ENCODE results near the gene SLC25A26.
"Not testable (repeated sequence)": the region's sequence is repeated elsewhere in the genome, so short reads cannot be mapped to it uniquely, and the experiment has no call there.

Gene SLC25A26

DNA sequence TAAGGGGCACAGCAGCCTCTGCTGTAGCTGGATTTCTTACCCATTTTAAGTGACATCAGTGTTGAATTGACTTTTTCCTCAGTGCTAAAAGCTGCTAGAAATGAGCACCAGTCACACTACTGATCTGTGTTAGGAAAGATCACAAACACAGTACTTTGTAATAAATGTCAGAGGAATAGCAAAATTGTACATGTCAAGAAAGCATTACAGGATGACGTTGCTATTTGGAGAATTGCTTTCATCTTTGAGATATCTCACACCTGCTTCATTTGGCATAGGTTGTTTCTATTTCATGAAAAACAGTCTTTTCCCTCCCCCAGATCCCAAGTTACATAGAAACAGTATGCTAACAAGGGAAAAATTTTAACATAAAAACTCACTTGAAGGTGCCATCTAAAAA, 77.8 kb downstream of the SLC25A26 start:
- Histone ChIP-seq H3K9ac (ENCODE audit: low read length) (no peak overlapping the region), H3K27me3 (replicated peaks; ENCODE audit: control insufficient read depth, insufficient read depth, low read length) (no peaks in the 10 kb centered on the region), H3K4me3 (ENCODE audit: low read length) (no peak overlapping the region), H3K4me1 (ENCODE audit: control insufficient read depth, insufficient read depth, low read length) (peaks cover 22% of the 10 kb centered on the region), H3K36me3 (ENCODE audit: control insufficient read depth, insufficient read depth, low read length, severe bottlenecking) (no peaks in the 10 kb centered on the region), H3K9me3 (ENCODE audit: control insufficient read depth, low read length) (no peaks in the 10 kb centered on the region)
- no peak for DNase-seq (ENCODE audit: low read depth)

DNA sequence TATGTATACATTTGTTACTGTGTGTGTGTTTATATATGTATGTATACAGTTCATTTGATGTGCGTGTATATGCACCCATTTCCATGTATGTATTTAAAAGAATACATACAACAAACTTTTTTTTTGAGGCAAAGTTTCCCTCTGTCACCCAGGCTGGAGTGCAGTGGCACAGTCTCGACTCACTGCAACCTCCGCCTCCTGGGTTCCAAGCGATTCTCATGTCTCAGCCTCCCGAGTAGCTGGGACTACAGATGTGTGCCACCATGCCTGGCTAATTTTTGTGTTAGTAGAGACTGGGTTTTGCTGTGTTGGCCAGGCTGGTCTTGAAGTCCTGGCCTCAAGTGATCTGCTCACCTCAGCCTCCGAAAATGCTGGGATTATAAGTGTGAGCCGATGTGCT, 78.3 kb downstream of the SLC25A26 start:
- H3K27me3 ChIP-seq (replicated peaks; ENCODE audit: control insufficient read depth, insufficient read depth, low read length); H3K9me3 ChIP-seq (ENCODE audit: control insufficient read depth, low read length); H3K9ac ChIP-seq (ENCODE audit: low read length); H3K4me3 ChIP-seq (ENCODE audit: low read length); H3K36me3 ChIP-seq (ENCODE audit: control insufficient read depth, insufficient read depth, low read length, severe bottlenecking); DNase-seq (ENCODE audit: low read depth): not testable (repeated sequence)
- H3K4me1 ChIP-seq (ENCODE audit: control insufficient read depth, insufficient read depth, low read length) = peaks cover 22% of the 10 kb centered on the region

DNA sequence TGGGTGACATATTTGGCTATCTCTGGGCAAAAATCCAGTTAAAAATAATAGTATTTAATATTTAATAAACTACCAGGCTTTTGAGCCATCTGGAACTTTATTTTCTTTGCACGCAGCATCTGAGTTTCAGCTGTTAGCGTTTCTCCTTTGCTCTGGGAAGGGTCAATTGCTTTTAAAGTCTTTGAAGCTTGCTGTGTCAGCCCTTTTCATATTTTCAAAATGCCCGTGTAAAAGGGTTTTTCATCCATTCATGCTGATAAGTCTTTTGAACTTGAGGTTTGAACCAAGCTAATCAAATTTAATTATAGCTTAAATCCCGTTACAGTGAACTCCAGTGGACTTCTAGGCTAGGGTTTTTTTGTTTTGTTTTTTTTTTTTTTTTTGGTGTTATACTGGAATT, 79.1 kb downstream of the SLC25A26 start:
- DNase-seq (ENCODE audit: low read depth) = no peak
- H3K4me1 ChIP-seq (ENCODE audit: control insufficient read depth, insufficient read depth, low read length) = peaks cover 22% of the 10 kb centered on the region
- no peak overlapping the region for H3K4me3 ChIP-seq (ENCODE audit: low read length)
- no peaks in the 10 kb centered on the region for H3K27me3 ChIP-seq (replicated peaks; ENCODE audit: control insufficient read depth, insufficient read depth, low read length)
- no peaks in the 10 kb centered on the region for H3K9me3 ChIP-seq (ENCODE audit: control insufficient read depth, low read length)
- no peak overlapping the region for H3K9ac ChIP-seq (ENCODE audit: low read length)
- H3K36me3 ChIP-seq (ENCODE audit: control insufficient read depth, insufficient read depth, low read length, severe bottlenecking) = no peaks in the 10 kb centered on the region

DNA sequence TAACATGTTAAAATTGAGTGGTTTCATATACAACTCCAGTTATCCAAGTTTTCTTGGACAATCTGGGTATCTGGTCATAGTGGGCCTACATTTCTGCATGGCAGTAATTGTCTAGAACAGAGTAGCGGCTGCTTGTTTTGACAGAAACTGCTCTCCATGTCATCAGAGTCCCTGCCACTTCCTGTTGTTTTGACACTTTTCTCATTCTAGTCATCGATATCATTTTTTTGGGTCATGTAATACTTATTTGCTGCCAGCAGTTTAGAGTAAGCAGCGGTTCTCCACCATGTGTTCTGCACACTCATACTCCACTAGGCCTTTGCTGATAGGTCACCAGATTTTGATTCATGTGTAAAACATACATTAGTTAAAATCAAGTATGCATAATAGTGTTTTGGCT, 81.5 kb downstream of the SLC25A26 start:
- DNase-seq (ENCODE audit: low read depth) = no peak
- peaks cover 15% of the 10 kb centered on the region for H3K4me1 ChIP-seq (ENCODE audit: control insufficient read depth, insufficient read depth, low read length)
- H3K9ac ChIP-seq (ENCODE audit: low read length) = no peak overlapping the region
- no peaks in the 10 kb centered on the region for H3K36me3 ChIP-seq (ENCODE audit: control insufficient read depth, insufficient read depth, low read length, severe bottlenecking)
- H3K4me3 ChIP-seq (ENCODE audit: low read length) = no peak overlapping the region
- H3K27me3 ChIP-seq (replicated peaks; ENCODE audit: control insufficient read depth, insufficient read depth, low read length) = no peaks in the 10 kb centered on the region
- no peaks in the 10 kb centered on the region for H3K9me3 ChIP-seq (ENCODE audit: control insufficient read depth, low read length)

DNA sequence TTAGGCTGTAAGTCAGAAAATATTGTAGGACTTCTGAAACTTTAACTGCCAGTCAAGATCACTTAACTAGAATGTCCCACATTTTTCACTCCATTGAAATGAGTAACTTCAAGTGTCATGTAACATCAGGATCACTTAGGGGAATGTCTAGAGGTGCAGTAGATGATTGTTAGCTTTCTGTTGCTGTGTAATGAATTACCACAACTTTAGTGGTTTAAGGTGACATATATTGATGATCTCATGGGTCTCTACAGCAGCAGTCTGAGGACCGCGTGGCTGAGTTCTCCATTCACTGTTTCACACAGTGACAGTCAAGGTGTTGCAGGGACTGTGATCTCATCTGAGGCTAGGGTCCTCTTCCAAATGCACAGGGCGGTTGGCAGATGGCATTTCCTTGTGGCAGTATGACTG, 82.7 kb downstream of the SLC25A26 start:
- Histone ChIP-seq H3K4me1 (ENCODE audit: control insufficient read depth, insufficient read depth, low read length) (peaks cover 3% of the 10 kb centered on the region), H3K9ac (ENCODE audit: low read length) (no peak overlapping the region), H3K36me3 (ENCODE audit: control insufficient read depth, insufficient read depth, low read length, severe bottlenecking) (no peaks in the 10 kb centered on the region), H3K9me3 (ENCODE audit: control insufficient read depth, low read length) (no peaks in the 10 kb centered on the region), H3K4me3 (ENCODE audit: low read length) (no peak overlapping the region), H3K27me3 (replicated peaks; ENCODE audit: control insufficient read depth, insufficient read depth, low read length) (no peaks in the 10 kb centered on the region)
- DNase-seq (ENCODE audit: low read depth) = no peak

DNA sequence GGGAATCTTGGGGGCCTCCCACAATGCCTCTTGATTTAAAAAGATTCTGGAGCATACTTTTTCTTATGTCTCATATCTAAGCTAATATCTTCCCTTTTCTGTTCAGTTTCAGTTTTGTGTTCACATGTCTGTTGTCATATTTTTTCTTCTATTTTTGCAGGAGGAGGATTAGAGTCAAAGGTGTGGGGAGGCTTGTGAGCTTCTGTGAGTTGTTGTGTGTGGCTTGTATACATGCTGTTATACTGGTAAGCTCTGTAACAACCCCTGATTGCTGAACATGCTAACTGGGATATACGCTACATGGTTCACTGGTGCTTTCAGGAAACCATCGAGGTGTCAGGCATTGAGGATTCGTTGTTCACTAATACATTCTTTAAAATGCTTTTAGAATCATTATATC, 83.5 kb downstream of the SLC25A26 start:
- no peaks in the 10 kb centered on the region for H3K9me3 ChIP-seq (ENCODE audit: control insufficient read depth, low read length)
- H3K4me3 ChIP-seq (ENCODE audit: low read length) = no peak overlapping the region
- no peaks in the 10 kb centered on the region for H3K4me1 ChIP-seq (ENCODE audit: control insufficient read depth, insufficient read depth, low read length)
- no peaks in the 10 kb centered on the region for H3K36me3 ChIP-seq (ENCODE audit: control insufficient read depth, insufficient read depth, low read length, severe bottlenecking)
- H3K27me3 ChIP-seq (replicated peaks; ENCODE audit: control insufficient read depth, insufficient read depth, low read length) = no peaks in the 10 kb centered on the region
- no peak for DNase-seq (ENCODE audit: low read depth)
- no peak overlapping the region for H3K9ac ChIP-seq (ENCODE audit: low read length)

DNA sequence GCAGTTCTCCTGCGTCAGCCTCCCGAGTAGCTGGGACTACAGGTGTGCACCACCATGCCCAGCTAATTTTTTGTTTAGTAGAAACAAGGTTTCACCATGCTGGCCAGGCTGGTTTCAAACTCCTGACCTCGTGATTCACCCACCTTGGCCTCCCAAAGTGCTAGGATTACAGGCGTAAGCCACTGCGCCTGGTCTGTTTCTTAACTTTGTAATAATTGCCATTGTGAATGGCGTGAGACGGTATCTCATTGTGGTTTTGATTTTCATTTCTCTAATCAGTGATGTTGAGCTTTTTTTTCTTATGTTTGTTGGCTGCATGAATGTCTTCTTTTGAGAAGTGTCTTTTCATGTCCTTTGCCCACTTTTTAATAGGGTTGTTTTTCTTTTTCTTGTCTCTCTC, 85.3 kb downstream of the SLC25A26 start:
- not testable (repeated sequence) for H3K9me3 ChIP-seq (ENCODE audit: control insufficient read depth, low read length); H3K36me3 ChIP-seq (ENCODE audit: control insufficient read depth, insufficient read depth, low read length, severe bottlenecking); H3K9ac ChIP-seq (ENCODE audit: low read length); H3K27me3 ChIP-seq (replicated peaks; ENCODE audit: control insufficient read depth, insufficient read depth, low read length); H3K4me1 ChIP-seq (ENCODE audit: control insufficient read depth, insufficient read depth, low read length); H3K4me3 ChIP-seq (ENCODE audit: low read length); DNase-seq (ENCODE audit: low read depth)

DNA sequence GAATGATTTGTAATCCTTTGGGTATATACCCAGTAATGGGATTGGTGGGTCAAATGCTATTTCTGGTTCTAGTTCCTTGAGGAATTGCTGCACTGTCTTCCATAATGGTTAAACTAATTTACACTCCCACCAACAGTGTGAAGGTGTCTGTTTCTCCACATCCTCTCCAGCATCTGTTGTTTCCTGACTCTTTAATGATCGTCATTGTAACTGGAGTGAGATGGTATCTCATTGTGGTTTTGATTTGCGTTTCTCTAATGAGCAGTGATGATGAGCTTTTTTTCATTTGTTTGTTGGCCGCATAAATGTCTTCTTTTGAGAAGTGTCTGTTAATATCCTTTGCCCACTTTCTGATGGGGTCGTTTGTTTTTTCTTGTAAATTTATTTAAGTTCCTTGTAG, 86.2 kb downstream of the SLC25A26 start:
- DNase-seq (ENCODE audit: low read depth); H3K9me3 ChIP-seq (ENCODE audit: control insufficient read depth, low read length); H3K4me3 ChIP-seq (ENCODE audit: low read length); H3K27me3 ChIP-seq (replicated peaks; ENCODE audit: control insufficient read depth, insufficient read depth, low read length); H3K9ac ChIP-seq (ENCODE audit: low read length); H3K4me1 ChIP-seq (ENCODE audit: control insufficient read depth, insufficient read depth, low read length); H3K36me3 ChIP-seq (ENCODE audit: control insufficient read depth, insufficient read depth, low read length, severe bottlenecking): not testable (repeated sequence)

DNA sequence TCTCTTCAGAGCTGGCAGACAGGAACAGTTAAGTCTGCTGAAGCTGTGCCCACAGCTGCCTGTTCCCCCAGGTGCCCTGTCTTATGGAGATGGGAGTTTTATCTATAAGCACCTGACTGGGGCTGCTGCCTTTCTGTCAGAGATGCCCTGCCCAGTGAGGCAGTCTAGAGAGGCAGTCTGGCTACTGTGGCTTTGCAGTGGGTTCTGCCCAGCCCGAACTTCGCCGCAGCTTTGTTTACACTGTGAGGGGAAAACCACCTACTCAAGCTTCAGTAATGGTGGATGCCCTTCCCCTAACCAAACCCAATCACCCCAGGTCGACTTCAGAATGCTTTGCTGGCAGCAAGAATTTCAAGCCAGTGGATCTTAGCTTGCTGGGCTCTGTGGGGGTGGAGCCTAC, 91.2 kb downstream of the SLC25A26 start:
- H3K9ac ChIP-seq (ENCODE audit: low read length) = no peak overlapping the region
- no peaks in the 10 kb centered on the region for H3K27me3 ChIP-seq (replicated peaks; ENCODE audit: control insufficient read depth, insufficient read depth, low read length)
- DNase-seq (ENCODE audit: low read depth) = no peak
- H3K36me3 ChIP-seq (ENCODE audit: control insufficient read depth, insufficient read depth, low read length, severe bottlenecking) = no peaks in the 10 kb centered on the region
- H3K4me3 ChIP-seq (ENCODE audit: low read length) = no peak overlapping the region
- no peaks in the 10 kb centered on the region for H3K4me1 ChIP-seq (ENCODE audit: control insufficient read depth, insufficient read depth, low read length)
- H3K9me3 ChIP-seq (ENCODE audit: control insufficient read depth, low read length) = no peaks in the 10 kb centered on the region

DNA sequence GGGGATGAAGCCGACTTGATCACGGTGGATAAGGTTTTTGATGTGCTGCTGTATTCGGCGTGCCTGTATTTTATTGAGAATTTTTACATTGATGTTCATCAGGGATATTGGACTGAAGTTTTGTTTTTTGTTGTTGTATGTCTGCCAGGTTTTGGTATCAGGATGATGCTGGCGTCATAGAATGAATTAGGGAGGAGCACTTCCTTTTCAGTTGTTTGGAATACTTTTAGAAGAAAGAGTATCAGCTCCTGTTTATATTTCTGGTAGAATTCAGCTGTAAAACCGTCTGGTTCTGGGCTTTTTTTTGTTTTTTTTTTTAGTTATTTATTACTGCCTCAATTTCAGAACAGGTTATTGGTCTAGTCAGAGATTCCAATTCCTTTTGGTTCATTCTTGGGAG, 93.7 kb downstream of the SLC25A26 start:
- DNase-seq (ENCODE audit: low read depth) = no peak
- Histone ChIP-seq H3K4me3 (ENCODE audit: low read length) (no peak overlapping the region), H3K9me3 (ENCODE audit: control insufficient read depth, low read length) (no peaks in the 10 kb centered on the region), H3K27me3 (replicated peaks; ENCODE audit: control insufficient read depth, insufficient read depth, low read length) (no peaks in the 10 kb centered on the region), H3K9ac (ENCODE audit: low read length) (no peak overlapping the region), H3K36me3 (ENCODE audit: control insufficient read depth, insufficient read depth, low read length, severe bottlenecking) (no peaks in the 10 kb centered on the region), H3K4me1 (ENCODE audit: control insufficient read depth, insufficient read depth, low read length) (no peaks in the 10 kb centered on the region)

DNA sequence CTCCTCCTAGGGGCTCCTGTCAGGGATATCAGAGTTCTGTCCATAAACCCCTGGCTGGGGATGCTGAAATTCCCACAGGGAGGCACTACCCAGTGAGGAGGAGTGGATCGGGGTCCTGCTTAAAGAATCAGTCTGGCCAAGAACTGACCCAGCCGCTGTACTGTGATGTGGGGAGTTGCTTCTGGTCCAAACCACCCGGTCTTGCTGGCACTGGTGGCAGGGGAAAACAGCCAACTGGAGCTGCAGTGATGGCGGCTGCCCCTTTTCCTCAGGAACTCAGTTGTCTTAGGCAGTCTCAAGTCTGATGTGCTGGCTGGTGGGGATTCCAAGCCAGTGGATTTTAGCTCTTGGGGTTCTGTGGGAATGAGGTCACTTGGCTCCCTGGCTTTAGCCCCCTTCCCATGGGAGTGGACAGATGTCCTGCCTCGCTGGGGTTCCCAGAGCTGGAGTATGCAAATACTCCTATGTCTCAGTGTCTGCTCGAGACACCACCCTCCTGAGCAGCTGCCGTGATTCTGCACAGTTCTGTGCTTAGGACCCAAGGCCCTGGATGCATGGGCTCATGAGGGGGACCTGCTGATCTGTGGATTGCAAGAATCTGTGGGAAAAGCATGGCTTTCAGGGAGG, 97.1 kb downstream of the SLC25A26 start:
- Histone ChIP-seq H3K27me3 (replicated peaks; ENCODE audit: control insufficient read depth, insufficient read depth, low read length) (no peaks in the 10 kb centered on the region), H3K4me1 (ENCODE audit: control insufficient read depth, insufficient read depth, low read length) (peaks cover 5% of the 10 kb centered on the region), H3K9ac (ENCODE audit: low read length) (no peak overlapping the region), H3K4me3 (ENCODE audit: low read length) (no peak overlapping the region), H3K9me3 (ENCODE audit: control insufficient read depth, low read length) (no peaks in the 10 kb centered on the region), H3K36me3 (ENCODE audit: control insufficient read depth, insufficient read depth, low read length, severe bottlenecking) (no peaks in the 10 kb centered on the region)
- DNase-seq (ENCODE audit: low read depth) = no peak

DNA sequence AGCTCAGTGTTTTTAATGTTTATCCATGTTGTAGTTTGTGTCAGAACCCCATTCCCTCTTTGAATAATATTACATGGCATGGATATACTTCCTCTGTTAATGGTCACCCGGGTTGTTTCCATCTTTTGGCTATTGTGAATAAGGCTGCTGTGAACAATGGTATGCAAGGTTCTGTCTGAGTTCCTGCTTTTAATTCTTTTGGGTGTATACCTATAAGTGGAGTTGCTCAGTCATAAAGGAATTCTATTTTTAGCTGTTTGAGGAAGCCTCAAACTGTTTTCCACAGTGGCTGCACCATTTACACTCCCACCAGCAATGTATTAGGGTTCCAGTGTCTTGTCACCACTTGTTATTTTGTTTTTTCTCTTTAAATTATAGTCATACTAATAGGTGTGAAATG, 99.6 kb downstream of the SLC25A26 start:
- H3K36me3 ChIP-seq (ENCODE audit: control insufficient read depth, insufficient read depth, low read length, severe bottlenecking) = no peaks in the 10 kb centered on the region
- H3K9ac ChIP-seq (ENCODE audit: low read length) = peak overlapping the region; percentile 1
- no peak for DNase-seq (ENCODE audit: low read depth)
- H3K27me3 ChIP-seq (replicated peaks; ENCODE audit: control insufficient read depth, insufficient read depth, low read length) = no peaks in the 10 kb centered on the region
- no peak overlapping the region for H3K4me3 ChIP-seq (ENCODE audit: low read length)
- H3K9me3 ChIP-seq (ENCODE audit: control insufficient read depth, low read length) = no peaks in the 10 kb centered on the region
- H3K4me1 ChIP-seq (ENCODE audit: control insufficient read depth, insufficient read depth, low read length) = peaks cover 5% of the 10 kb centered on the region

Data from adipocyte (in vitro differentiated cells).